Measurements from ENCODE around the gene BMP5.

Gene BMP5

DNA sequence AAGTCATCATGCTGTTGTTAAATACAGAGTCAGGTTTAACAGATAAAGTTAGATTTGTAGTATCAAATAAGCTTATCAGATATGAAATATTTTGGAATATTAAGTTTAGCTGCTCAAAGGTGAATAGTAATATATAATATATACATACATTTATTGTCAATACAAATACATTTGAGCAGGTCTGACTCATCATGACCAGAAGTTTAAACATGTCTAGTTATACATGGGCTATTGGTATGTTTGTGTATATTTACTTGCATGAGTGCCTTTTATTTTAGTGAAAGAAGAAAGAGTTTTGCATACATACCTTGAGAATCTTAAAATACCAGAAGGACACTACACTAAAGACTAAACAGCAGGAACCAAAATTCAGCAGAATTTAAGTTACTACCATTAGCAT lies 76.8 kb downstream of the BMP5 start:
- DNase-seq, result no peak

DNA sequence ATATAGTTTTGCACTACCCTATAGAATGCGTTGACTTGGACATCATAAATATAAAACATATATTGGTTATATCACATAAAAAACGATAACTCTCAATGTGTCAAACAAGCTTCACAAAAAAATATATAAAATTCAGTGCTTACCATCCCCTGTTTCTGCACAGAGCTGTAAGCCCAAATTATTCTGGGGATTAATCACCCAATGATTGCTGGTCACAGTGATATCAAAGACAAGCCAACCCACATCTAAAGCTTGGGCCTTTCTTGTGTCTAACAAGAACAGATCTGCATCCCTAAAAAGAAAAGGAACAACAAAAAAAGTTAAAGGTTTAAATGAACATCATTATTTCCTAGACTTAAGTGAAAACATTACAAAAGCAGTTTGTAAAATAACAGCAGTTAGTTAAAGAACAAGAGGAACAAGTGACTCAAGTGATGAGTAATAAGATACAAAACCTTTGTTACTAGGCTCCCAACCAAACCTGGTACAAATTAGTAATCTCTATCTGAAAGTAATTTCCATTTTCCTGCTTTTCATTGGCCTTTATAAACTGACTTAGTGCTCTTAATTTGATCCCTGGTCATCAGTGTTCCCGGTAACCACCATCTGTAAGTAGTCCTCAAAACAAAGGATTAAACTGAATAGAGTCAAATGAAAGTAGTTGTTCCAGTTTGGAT lies 81.1 kb downstream of the BMP5 start:
- peak; percentile 19 for DNase-seq

- DNase-seq, result no peak
Observed at GRCh38 chr6:55785273-55785672, 90.1 kb downstream of the BMP5 start.

DNA sequence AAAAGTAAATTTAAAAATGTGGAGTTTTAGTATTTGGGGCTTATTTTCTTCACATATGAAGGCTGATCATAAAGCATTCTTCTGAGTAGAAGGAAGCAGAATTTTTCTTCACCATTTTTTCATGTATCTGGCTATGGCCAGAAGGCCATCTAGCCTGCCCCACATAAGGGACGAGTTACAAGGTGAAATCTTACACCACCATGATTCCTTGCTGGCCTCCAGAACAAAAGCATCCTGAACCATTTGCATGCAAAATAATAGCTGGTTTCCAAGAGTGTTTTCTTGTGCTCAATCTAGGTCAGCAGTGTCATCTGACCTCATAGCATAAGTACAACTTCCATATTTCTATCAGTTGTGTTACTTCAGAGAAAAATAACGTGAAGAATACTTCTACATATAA lies 93.1 kb downstream of the BMP5 start:
- no peak for DNase-seq

GRCh38 chr6:55778705-55779104 lies 96.7 kb downstream of the BMP5 start:
- DNase-seq, result no peak

DNA sequence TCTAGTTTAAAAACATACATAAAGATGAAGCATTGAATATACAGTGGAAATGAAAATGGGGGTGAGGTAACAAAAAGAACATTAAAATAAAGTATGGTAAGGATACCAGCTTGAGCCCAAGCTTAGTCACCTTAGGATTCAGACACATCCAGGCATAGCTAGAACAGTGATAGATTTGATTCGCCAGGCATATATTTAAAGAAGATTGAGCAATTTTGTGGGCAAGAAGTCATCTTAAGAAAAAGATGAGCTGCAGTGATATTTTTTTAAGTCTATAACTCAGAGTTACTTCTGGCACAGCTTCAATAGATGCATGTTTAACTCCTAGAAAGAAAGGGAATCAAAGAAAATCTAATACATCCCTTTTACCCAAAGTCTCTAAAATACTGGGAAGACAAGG lies 97.9 kb downstream of the BMP5 start:
- DNase-seq, result peak; percentile 12

GRCh38 chr6:55776113-55776512 lies 99.3 kb downstream of the BMP5 start:
- DNase-seq, result no peak

GRCh38 chr6:55775029-55775318 lies 100.4 kb downstream of the BMP5 start:
- DNase-seq, result no peak

GRCh38 chr6:55774286-55775028 lies 100.9 kb downstream of the BMP5 start:
- DNase-seq, result no peak

DNA sequence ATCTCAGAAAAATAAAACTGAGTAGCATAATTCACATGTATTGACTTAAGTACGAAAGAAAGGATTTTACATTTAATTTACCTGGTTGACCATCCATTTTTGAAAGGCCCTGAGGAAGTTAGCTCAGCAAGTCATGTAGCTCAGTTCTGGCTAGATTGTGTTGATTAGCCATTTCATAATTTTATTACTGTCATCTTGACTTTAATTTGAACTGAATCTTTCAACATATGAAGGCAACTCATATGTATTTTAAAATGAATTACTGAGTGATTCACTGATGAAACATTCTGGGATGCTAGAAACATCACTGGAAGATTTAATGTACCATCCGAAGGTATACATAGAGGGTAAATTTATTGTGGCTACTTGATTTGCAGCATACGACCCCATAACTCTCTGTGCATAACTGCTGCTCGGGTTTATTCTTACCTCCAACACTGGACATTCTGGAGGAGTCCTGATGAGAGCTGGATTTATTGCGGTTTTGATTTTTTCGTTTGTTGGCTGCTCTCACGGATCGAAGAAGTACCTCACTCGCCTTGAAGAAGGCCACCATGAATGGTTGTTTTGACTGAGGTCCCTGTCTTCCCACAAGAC lies 101.7 kb downstream of the BMP5 start:
- no peak for DNase-seq

GRCh38 chr6:55772730-55773129 lies 102.7 kb downstream of the BMP5 start:
- no peak for DNase-seq

DNA sequence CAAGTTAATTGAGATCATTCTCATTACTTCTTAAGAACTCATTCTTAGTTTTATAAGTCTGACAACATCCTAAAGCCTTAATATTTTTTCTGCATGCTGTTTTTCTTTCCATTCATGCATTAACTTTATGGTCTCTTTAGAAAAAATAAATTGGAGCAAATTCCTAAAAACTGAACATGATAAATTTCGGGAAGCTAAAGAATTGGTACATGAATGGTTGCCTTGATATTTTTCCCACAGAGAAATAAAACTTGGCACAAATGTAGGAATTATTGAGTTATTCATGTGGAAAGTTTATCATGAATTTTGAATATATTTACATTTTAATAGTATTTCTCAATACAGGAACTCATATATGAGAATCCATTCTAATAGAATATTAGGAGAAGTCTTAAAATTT lies 115.9 kb downstream of the BMP5 start:
- no peak for DNase-seq

DNA sequence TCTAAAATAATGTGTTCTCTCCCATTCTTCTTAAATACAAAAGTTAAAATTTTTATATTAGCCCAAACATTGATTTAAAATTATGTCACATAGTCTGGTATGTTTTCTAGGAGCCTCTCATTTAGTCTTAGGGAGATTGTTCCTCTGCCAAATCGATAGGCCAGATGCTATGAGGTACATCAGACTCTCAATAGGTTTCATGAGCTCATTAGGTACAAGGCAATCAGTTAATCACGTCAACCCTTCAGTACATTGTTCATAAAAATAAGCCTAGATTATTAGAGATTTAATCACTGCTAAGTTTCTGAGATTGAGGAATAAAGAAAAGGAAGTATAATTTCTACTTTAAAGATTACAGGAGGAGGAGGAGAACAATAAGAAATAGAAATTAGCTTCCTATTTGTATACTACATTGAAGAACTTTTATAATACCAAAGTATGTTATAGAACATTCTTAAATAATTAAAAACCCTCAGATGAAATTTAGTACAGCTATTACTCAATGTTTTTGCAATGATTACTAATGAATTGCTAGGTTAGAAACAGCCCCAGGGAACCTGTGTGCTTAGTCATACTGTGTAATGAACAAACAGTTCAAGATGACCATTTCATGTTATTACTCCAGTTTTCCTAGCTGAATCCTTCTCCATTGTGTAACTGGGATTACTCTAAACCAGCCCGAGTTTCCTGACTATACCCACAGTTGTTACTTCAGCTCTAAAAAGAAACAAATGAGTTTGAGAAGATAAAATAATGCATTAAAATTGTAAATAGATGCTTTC lies 117.0 kb downstream of the BMP5 start:
- DNase-seq, result peak; percentile 87

- DNase-seq, result no peak
Observed at GRCh38 chr6:55756531-55757031, 118.8 kb downstream of the BMP5 start.

DNA sequence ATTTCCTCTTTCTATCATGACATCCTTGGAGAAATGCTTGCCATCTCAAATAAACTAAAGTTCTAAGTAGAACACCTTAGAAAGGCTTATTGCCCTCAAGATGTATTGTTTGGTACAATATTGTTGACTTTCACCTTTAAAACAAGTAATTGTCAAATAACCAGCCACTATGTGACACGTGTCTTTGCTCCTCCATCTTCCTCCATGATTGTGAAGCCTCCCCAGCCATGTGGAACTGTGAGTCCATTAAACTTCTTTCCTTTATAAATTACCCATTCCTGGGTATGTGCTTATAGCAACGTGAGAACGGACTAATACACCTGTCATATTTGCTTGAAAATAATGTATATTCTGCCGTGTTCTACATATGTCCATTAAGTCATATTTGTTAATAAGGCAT lies 126.5 kb downstream of the BMP5 start:
- DNase-seq, result no peak

- no peak for DNase-seq
Observed at GRCh38 chr6:55746473-55746872, 128.9 kb downstream of the BMP5 start.

DNA sequence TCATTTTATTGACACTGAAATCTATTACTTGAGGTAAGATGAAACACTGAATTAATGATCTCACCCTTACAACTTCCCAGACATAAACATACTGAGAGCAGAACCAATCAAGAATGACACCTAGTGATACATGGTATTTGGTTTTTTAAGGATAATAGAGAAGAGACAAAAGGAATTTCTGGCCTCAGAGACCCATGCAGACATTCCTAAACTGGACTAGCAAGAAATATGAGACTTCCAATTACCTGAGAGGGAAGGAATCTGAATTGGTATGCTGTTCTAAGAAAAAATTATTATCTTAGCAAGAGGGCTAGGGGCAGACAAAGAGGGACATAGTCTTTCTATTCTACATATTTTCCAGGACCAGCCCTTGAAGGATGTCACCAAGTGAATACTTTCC lies 141.1 kb downstream of the BMP5 start:
- DNase-seq, result peak; percentile 1

DNA sequence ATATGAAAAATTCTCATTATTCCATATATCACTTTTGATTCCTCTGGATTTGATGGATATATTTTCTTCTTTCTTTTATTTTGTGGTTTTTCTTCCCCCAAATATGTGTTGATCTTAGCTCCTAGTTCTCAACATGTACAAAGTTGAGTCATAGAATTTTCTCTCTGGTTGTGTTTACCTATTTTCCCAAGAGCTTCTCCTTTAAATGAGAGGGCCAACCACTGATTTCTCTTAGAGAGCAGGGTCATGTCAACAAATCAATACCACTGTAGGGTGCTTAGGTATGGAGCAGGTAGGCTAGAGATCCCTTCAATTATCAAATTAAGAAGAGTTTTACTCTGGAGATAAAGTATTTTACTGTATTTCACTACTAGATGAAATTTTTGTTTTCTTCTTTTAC lies 145.7 kb downstream of the BMP5 start:
- DNase-seq, result no peak

DNA sequence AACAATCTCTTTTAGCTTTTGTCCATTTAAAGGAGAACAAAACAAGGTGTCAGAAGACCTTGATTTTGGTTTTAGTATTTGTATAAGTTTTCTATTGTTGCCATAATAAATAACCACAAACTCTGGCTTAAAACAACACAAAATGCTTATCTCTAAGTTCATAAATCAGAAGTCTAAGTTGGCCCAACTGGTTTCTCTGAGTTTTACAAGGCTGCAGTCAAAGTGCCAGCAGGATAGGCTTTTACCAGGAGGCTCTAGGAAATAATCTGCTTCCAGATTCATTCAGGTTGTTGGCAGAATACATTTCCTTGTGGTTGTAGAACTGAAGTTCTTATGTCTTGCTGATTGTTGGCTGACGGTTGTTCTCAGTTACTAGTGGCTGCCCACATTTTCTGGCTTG lies 149.2 kb downstream of the BMP5 start:
- DNase-seq, result no peak

- no peak for DNase-seq
Observed at GRCh38 chr6:55714831-55715230, 160.6 kb downstream of the BMP5 start.

DNA sequence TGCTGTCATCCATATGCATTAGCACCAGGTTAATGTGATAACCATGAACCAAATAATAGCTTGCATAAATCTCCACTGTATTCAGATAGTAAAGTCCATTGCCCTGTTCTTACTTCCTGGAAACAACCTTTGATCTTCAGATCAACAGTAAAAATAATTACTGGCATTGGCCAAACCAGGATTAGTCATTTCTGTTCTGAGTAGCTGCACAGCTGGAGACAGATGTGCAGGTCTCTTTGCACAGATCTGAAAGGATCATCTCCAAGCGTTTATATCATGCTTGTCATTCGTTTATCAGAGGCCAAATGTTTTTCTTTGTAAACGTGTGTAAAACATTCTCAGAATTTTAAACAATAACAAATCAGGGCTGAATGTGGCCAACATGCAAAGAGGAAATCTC lies 162.0 kb downstream of the BMP5 start:
- no peak for DNase-seq

DNA sequence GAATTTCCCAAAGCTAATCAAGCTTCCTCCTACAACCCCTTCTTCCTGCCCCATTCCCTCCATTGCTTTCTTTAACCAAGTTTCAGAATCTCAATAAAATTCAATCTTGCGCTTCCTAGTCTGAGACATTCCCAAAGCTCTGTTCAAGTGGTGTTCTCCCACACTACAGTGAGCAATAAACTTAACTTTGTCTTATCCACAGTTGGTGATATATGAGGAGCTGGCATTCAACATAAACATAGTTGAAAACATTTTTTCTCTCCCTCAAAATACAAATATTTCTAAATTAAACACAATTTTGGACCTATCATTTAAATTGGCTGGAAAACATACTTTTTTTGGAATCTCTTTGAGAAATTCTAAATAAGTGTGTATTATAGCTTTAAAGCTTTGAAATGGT lies 166.7 kb downstream of the BMP5 start:
- DNase-seq, result no peak
